A549 treated with Mapracorat at 1 μM for 4 hours (cell line): ENCODE measurements around the gene ZNF98. TPM values are rescaled to one million over a fixed set of nuclear protein-coding genes. Genes with fewer than 3 reads are reported as not detected.

Experiments
- total RNA-seq: library from RNA; stranded (reverse); fragments of 200-300 nt; extraction: Qiagen RNA extraction; gene quantifications from 5 replicates; pipeline ENCODE4 v1.2.3, GENCODE V29; 2022

ZNF98 gene
- total RNA-seq, result not detected in 5 replicates

DNA sequence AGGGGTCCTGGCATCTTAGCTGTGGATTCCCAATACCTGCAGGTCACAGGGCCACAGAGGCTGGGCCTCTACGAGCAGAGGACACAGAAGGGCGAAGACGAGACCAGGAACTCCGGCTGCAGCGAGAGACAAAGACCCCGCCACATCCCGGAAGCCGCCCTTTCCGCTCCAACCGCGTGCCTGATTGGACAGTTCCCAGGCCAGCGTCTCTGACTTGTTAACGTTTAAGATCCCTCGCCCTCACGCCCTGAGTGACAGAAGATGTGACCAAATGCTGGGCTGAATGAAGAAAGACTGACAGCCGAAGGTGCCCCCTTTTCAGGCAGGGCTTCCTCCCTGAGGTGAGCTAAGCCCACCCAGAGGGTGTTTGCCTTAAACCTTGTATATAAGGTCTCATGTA lies at the start of gene ZNF98:
ZNF98 (minus strand) TSS at position 136 of the 400 bp plus-strand sequence; CDS start at position 14, 122 bp downstream.

Other genes starting within 250 kb of the ZNF98 start
- gene ZNF676, start 225.4 kb downstream of the ZNF98 start, total RNA-seq, result not detected in 5 replicates
- not detected in 5 replicates for gene ZNF729, start 135.9 kb downstream of the ZNF98 start, total RNA-seq
- gene ZNF492, start 212.0 kb upstream of the ZNF98 start, total RNA-seq, result not detected in 5 replicates